ENCODE measurements around the gene MMD. TPM values are rescaled to one million over a fixed set of nuclear protein-coding genes. Genes with fewer than 3 reads are reported as not detected.

The MMD gene
- total and polyA plus RNA-seq, 2 of the 13 experiments (the other 11 are each of a cell fraction or from before 2014, with no cell fraction given), result 121 to 225 TPM

- Histone ChIP-seq H3K27me3 (ENCODE audit: control insufficient read depth in 1 of 2, insufficient read depth in 2 of 2, low read length in 2 of 2) (no peaks in the 10 kb centered on the region; a peak in 1 of 5 replicates), H3K4me3 (replicated peaks in 1 of 3; ENCODE audit: insufficient read depth in 1 of 3, low read depth in 2 of 3, low read length in 3 of 3) (no peak overlapping the region), H4K20me1 (ENCODE audit: insufficient read depth, low read length) (no peaks in the 10 kb centered on the region), H3K36me3 (replicated peaks in 1 of 2; ENCODE audit: control insufficient read depth in 1 of 2, insufficient read depth in 2 of 2, low read length in 2 of 2) (peaks cover 0 to 3% of the 10 kb centered on the region in 2 experiments; a peak in 3 of 5 replicates), H3K4me1 (ENCODE audit: insufficient read depth, low read length) (peaks cover 50% of the 10 kb centered on the region), H3K4me2 (ENCODE audit: low read depth, low read length) (no peak overlapping the region), H2AFZ (ENCODE audit: low read length) (no peak overlapping the region), H3K27ac (ENCODE audit: extremely low read length, insufficient read depth, low read length) (no peak overlapping the region), H3K79me2 (ENCODE audit: insufficient read depth, low read length) (peaks cover 19% of the 10 kb centered on the region), H3K9ac (ENCODE audit: insufficient read depth, low read depth, low read length) (no peak overlapping the region), H3K9me3 (ENCODE audit: low read length) (no peaks in the 10 kb centered on the region)
- ATAC-seq, result no peak
- intact Hi-C loops (cut with micrococcal nuclease; ENCODE audit: unreplicated experiment), result loop anchor here (5.0 kb wide), 1 partner anchor 32 kb away; no protein-coding TSS in a partner anchor
- no peak for FAIRE-seq
- ChIA-PET CTCF (ENCODE audit: low intra/inter-chr PET ratio, low total read pairs) (no interaction called here), POLR2A (interaction anchor here (0.9 kb wide), 1 partner anchor 17 kb away, joined by 3 read pairs; no protein-coding TSS in a partner anchor)
- no peak for DNase-seq (ENCODE audit: low spot score)
- WGBS (ENCODE audit: low lambda C conversion rate), result 87% methylated on average over 4 of the region's 4 CpGs
- no TSS peak for BruUV-seq (replicated peaks)
- in situ Hi-C loops (cut with HindIII; ENCODE audit: extremely low pct_ligation_motif_present, low pct_unique_long_range_greater_than_20kb), result loop anchor here (5.0 kb wide), 1 partner anchor 87 kb away; the partner anchor contains the start of gene SMIM36
- no peak for TF ChIP-seq PRDM15 (CRISPR knock-in tag; IDR thresholded peaks at IDR 0.05)
- TF ChIP-seq ZNF253 (CRISPR knock-in tag; IDR thresholded peaks at IDR 0.05; ENCODE audit: borderline replicate concordance), result no peak
- TF ChIP-seq, protein P1, sequence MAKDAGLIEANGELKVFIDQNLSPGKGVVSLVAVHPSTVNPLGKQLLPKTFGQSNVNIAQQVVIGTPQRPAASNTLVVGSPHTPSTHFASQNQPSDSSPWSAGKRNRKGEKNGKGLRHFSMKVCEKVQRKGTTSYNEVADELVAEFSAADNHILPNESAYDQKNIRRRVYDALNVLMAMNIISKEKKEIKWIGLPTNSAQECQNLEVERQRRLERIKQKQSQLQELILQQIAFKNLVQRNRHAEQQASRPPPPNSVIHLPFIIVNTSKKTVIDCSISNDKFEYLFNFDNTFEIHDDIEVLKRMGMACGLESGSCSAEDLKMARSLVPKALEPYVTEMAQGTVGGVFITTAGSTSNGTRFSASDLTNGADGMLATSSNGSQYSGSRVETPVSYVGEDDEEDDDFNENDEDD (CRISPR knock-in tag; IDR thresholded peaks at IDR 0.05; ENCODE audit: borderline replicate concordance), result no peak
- no peak for TF ChIP-seq ZKSCAN8 (CRISPR knock-in tag; IDR thresholded peaks at IDR 0.05; ENCODE audit: borderline replicate concordance)
- TF ChIP-seq ZNF367 (CRISPR knock-in tag; IDR thresholded peaks at IDR 0.05; ENCODE audit: borderline replicate concordance), result no peak
- TF ChIP-seq FOSL1 (CRISPR knock-in tag; IDR thresholded peaks at IDR 0.05; ENCODE audit: borderline replicate concordance), result no peak
- TF ChIP-seq, protein P2, sequence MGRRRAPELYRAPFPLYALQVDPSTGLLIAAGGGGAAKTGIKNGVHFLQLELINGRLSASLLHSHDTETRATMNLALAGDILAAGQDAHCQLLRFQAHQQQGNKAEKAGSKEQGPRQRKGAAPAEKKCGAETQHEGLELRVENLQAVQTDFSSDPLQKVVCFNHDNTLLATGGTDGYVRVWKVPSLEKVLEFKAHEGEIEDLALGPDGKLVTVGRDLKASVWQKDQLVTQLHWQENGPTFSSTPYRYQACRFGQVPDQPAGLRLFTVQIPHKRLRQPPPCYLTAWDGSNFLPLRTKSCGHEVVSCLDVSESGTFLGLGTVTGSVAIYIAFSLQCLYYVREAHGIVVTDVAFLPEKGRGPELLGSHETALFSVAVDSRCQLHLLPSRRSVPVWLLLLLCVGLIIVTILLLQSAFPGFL (CRISPR knock-in tag; IDR thresholded peaks at IDR 0.05), result no peak
- no peak for TF ChIP-seq SATB2 (CRISPR knock-in tag; IDR thresholded peaks at IDR 0.05)
- TF ChIP-seq E2F1 (CRISPR knock-in tag; IDR thresholded peaks at IDR 0.05), result no peak
- no peak for TF ChIP-seq HNRNPUL1 (IDR thresholded peaks at IDR 0.05; ENCODE audit: low read depth, low read length)
- no peak for TF ChIP-seq NR2F1 (CRISPR knock-in tag; IDR thresholded peaks at IDR 0.05)
- TF ChIP-seq ZNF572 (CRISPR knock-in tag; IDR thresholded peaks at IDR 0.05), result no peak
- TF ChIP-seq, protein P3, sequence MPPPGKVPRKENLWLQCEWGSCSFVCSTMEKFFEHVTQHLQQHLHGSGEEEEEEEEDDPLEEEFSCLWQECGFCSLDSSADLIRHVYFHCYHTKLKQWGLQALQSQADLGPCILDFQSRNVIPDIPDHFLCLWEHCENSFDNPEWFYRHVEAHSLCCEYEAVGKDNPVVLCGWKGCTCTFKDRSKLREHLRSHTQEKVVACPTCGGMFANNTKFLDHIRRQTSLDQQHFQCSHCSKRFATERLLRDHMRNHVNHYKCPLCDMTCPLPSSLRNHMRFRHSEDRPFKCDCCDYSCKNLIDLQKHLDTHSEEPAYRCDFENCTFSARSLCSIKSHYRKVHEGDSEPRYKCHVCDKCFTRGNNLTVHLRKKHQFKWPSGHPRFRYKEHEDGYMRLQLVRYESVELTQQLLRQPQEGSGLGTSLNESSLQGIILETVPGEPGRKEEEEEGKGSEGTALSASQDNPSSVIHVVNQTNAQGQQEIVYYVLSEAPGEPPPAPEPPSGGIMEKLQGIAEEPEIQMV (CRISPR knock-in tag; IDR thresholded peaks at IDR 0.05; ENCODE audit: low read depth), result no peak
- no peak for TF ChIP-seq ZNF75D (CRISPR knock-in tag; IDR thresholded peaks at IDR 0.05; ENCODE audit: borderline replicate concordance)
These were observed 3.4 kb upstream of the MMD start for GRCh38 chr17:55424893-55425540.
